Stomach (tissue), 4 donors: ENCODE measurements around the gene AKT1.

Source experiments
- CTCF ChIP-seq, 7 experiments: fragments of 450-650 bp in 4 of 7; fragments of 200-600 bp in 3 of 7; sonication (generic) in 3 of 7; IDR thresholded peaks; one replicate each; pipeline ENCODE4 v1.5.1; 2016 to 2019; ENCODE audit warnings: antibody characterized with exemption in 7 of 7, control low read depth in 2 of 7, mild to moderate bottlenecking in 1 of 7
- POLR2A ChIP-seq, 4 donors: fragments of 450-650 bp; IDR thresholded peaks; one replicate each; pipeline ENCODE4 v1.6.1; 2016; ENCODE audit warnings: antibody characterized with exemption in 4 of 4, control low read depth in 2 of 4, mild to moderate bottlenecking in 1 of 4, moderate library complexity in 1 of 4
- POLR2AphosphoS5 ChIP-seq, 3 donors: sonication (generic); formaldehyde crosslinking; IDR thresholded peaks; one replicate each; pipeline ENCODE4 v1.6.1; 2016; ENCODE audit warnings: antibody characterized with exemption in 3 of 3

- TF ChIP-seq POLR2AphosphoS5 (IDR thresholded peaks at IDR 0.05) (no peak), CTCF (IDR thresholded peaks at IDR 0.05) (no peak), POLR2A (IDR thresholded peaks at IDR 0.05) (no peak)
These were observed 37.7 kb downstream of the AKT1 start for GRCh38 chr14:104757681-104758392.
